Measurements from ENCODE around the gene MYT1.
"Not testable (repeated sequence)": the region's sequence is repeated elsewhere in the genome, so short reads cannot be mapped to it uniquely, and the experiment has no call there.

The MYT1 gene

GRCh38 chr20:64280460-64280843 lies 116.2 kb downstream of the MYT1 start:
- no peak for DNase-seq

GRCh38 chr20:64283646-64284045 lies 119.4 kb downstream of the MYT1 start:
- DNase-seq, result no peak

- DNase-seq, result peak; percentile 20
Measured at GRCh38 chr20:64285579-64286446, 121.6 kb downstream of the MYT1 start.

- DNase-seq, result not testable (repeated sequence)
Measured at GRCh38 chr20:64286447-64287263, 122.4 kb downstream of the MYT1 start.

GRCh38 chr20:64287264-64287590 lies 123.0 kb downstream of the MYT1 start:
- DNase-seq, result not testable (repeated sequence)
